ENCODE results near the gene NEU1. TPM values are rescaled to one million over a fixed set of nuclear protein-coding genes. Genes with fewer than 3 reads are reported as not detected.
A peak's percentile ranks its signal among the peaks of the same experiment; 100 is the strongest.

NEU1 gene
- total and polyA plus RNA-seq, 4 donors: 53.2 to 82.5 (median 70.5) TPM

- no peak overlapping the region for H3K9ac ChIP-seq (ENCODE audit: insufficient read depth in 1 of 2, low read length in 2 of 2)
- ATAC-seq (ENCODE audit: insufficient read depth, low FRiP score) (no peak), DNase-seq (no peak)
- H3K9me3 ChIP-seq (ENCODE audit: control insufficient read depth in 4 of 4, insufficient read depth in 3 of 4, low read length in 3 of 4): no peaks in the 10 kb centered on the region
- no peaks in the 10 kb centered on the region for H3K27me3 ChIP-seq (ENCODE audit: control insufficient read depth in 3 of 3, insufficient read depth in 3 of 3, low read length in 2 of 3)
- H3K4me1 ChIP-seq (ENCODE audit: control insufficient read depth in 5 of 5, insufficient read depth in 5 of 5, low read length in 5 of 5): peaks cover 0 to 6% (median 0%) of the 10 kb centered on the region in 5 donors
- WGBS, 2 donors: 89 to 92% methylated on average over 10 of the region's 10 CpGs
- TF ChIP-seq CTCF (IDR thresholded peaks at IDR 0.05; ENCODE audit: control extremely low read depth, extremely low read depth): no peak
- H3K4me3 ChIP-seq: no peak overlapping the region
- H3K36me3 ChIP-seq (ENCODE audit: control insufficient read depth in 4 of 4, insufficient read depth in 4 of 4, low read length in 4 of 4): peaks cover 2 to 52% (median 25%) of the 10 kb centered on the region in 4 donors
- no peak overlapping the region for H3K27ac ChIP-seq (ENCODE audit: low read depth in 1 of 2, low read length in 1 of 2)
Observed at GRCh38 chr6:31880616-31881015, 18.0 kb upstream of the NEU1 start.

GRCh38 chr6:31879901-31880300 lies 17.3 kb upstream of the NEU1 start:
- no peak overlapping the region for H3K4me3 ChIP-seq
- no peak for TF ChIP-seq CTCF (IDR thresholded peaks at IDR 0.05; ENCODE audit: control extremely low read depth, extremely low read depth)
- no peak overlapping the region for H3K27ac ChIP-seq (ENCODE audit: low read depth in 1 of 2, low read length in 1 of 2)
- H3K9me3 ChIP-seq (ENCODE audit: control insufficient read depth in 4 of 4, insufficient read depth in 3 of 4, low read length in 3 of 4): no peaks in the 10 kb centered on the region
- WGBS, 2 donors: 73 to 86% methylated on average over 10 of the region's 10 CpGs
- H3K36me3 ChIP-seq (ENCODE audit: control insufficient read depth in 4 of 4, insufficient read depth in 4 of 4, low read length in 4 of 4): peaks cover 2 to 48% (median 24%) of the 10 kb centered on the region in 4 donors
- H3K9ac ChIP-seq (ENCODE audit: insufficient read depth in 1 of 2, low read length in 2 of 2): no peak overlapping the region
- peaks cover 0 to 6% (median 0%) of the 10 kb centered on the region in 5 donors for H3K4me1 ChIP-seq (ENCODE audit: control insufficient read depth in 5 of 5, insufficient read depth in 5 of 5, low read length in 5 of 5)
- ATAC-seq (ENCODE audit: insufficient read depth, low FRiP score) (no peak), DNase-seq (no peak)
- H3K27me3 ChIP-seq (ENCODE audit: control insufficient read depth in 3 of 3, insufficient read depth in 3 of 3, low read length in 2 of 3): no peaks in the 10 kb centered on the region

GRCh38 chr6:31879143-31879542 lies 16.5 kb upstream of the NEU1 start:
- Histone ChIP-seq H3K9me3 (ENCODE audit: control insufficient read depth in 4 of 4, insufficient read depth in 3 of 4, low read length in 3 of 4) (no peaks in the 10 kb centered on the region), H3K4me1 (ENCODE audit: control insufficient read depth in 5 of 5, insufficient read depth in 5 of 5, low read length in 5 of 5) (peaks cover 0 to 6% (median 0%) of the 10 kb centered on the region in 5 donors), H3K27ac (ENCODE audit: low read depth in 1 of 2, low read length in 1 of 2) (no peak overlapping the region), H3K27me3 (ENCODE audit: control insufficient read depth in 3 of 3, insufficient read depth in 3 of 3, low read length in 2 of 3) (no peaks in the 10 kb centered on the region), H3K36me3 (ENCODE audit: control insufficient read depth in 4 of 4, insufficient read depth in 4 of 4, low read length in 4 of 4) (peaks cover 2 to 41% (median 19%) of the 10 kb centered on the region in 4 donors), H3K9ac (ENCODE audit: insufficient read depth in 1 of 2, low read length in 2 of 2) (no peak overlapping the region), H3K4me3 (no peak overlapping the region)
- WGBS, 2 donors: 68 to 82% methylated on average over 13 of the region's 13 CpGs
- no peak for TF ChIP-seq CTCF (IDR thresholded peaks at IDR 0.05; ENCODE audit: control extremely low read depth, extremely low read depth)
- no peak for DNase-seq
- no peak for ATAC-seq (ENCODE audit: insufficient read depth, low FRiP score)

GRCh38 chr6:31878726-31879125 lies 16.1 kb upstream of the NEU1 start, which contains the start of gene SLC44A4:
Gene SLC44A4, minus strand, starts transcription at chr6:31878997. Its CDS starts 17 bp downstream, at chr6:31878980.
- DNase-seq (peak in 2 of 3 donors; percentile 36 to 45), ATAC-seq (ENCODE audit: insufficient read depth, low FRiP score) (peak; percentile 50)
- no peak within 1 kb of the TSS for H3K9ac ChIP-seq (ENCODE audit: insufficient read depth in 1 of 2, low read length in 2 of 2)

More at GRCh38 chr6:31878726-31879125, 16.1 kb upstream of the NEU1 start, which contains the start of gene SLC44A4:
- Histone ChIP-seq H3K36me3 (ENCODE audit: control insufficient read depth in 4 of 4, insufficient read depth in 4 of 4, low read length in 4 of 4) (peaks cover 2 to 38% (median 18%) of the 10 kb centered on the region in 4 donors), H3K4me3 (no peak within 1 kb of the TSS), H3K9me3 (ENCODE audit: control insufficient read depth in 4 of 4, insufficient read depth in 3 of 4, low read length in 3 of 4) (no peaks in the 10 kb centered on the region), H3K27ac (ENCODE audit: low read depth in 1 of 2, low read length in 1 of 2) (peak within 1 kb of the TSS in 1 of 2 donors; percentile 35), H3K4me1 (ENCODE audit: control insufficient read depth in 5 of 5, insufficient read depth in 5 of 5, low read length in 5 of 5) (peaks cover 0 to 6% (median 0%) of the 10 kb centered on the region in 5 donors), H3K27me3 (ENCODE audit: control insufficient read depth in 3 of 3, insufficient read depth in 3 of 3, low read length in 2 of 3) (no peaks in the 10 kb centered on the region)
- 56 to 60% methylated on average over 18 of the region's 18 CpGs for WGBS, 2 donors
- TF ChIP-seq CTCF (IDR thresholded peaks at IDR 0.05; ENCODE audit: control extremely low read depth, extremely low read depth): no peak
